ENCODE measurements around the gene UBTD1.
A peak's percentile ranks its signal among the peaks of the same experiment; 100 is the strongest.

UBTD1 gene

GRCh38 chr10:97542169-97543024 lies 43.7 kb downstream of the UBTD1 start:
- CTCF ChIA-PET, result interaction anchor here (0.7 to 2.2 kb wide), 4 partner anchors 12 to 78 kb away, joined by 3 to 7 read pairs (median 4); no protein-coding TSS in a partner anchor
- peak overlapping the region; percentile 98 for H3K27ac ChIP-seq
- POLR2A ChIA-PET (ENCODE audit: low non-redundant PET), result interaction anchor here (0.5 to 0.6 kb wide), 4 partner anchors 10 to 194 kb away, joined by 3 to 4 read pairs (median 3); partner anchors contain the start of gene ZFYVE27
- DNase-seq (ENCODE audit: low spot score), result peak; percentile 94
- no peak for TF ChIP-seq CTCF (conservative IDR thresholded peaks at IDR 0.05; ENCODE audit: low read depth)

GRCh38 chr10:97543025-97543546 lies 44.4 kb downstream of the UBTD1 start:
- H3K27ac ChIP-seq, result peak overlapping the region; percentile 98
- ChIA-PET POLR2A (ENCODE audit: low non-redundant PET) (interaction anchor here (0.6 kb wide), 1 partner anchor 41 kb away, joined by 3 read pairs; no protein-coding TSS in a partner anchor), CTCF (interaction anchor here (2.2 kb wide), 1 partner anchor 11 kb away, joined by 7 read pairs; no protein-coding TSS in a partner anchor)
- no peak for TF ChIP-seq CTCF (conservative IDR thresholded peaks at IDR 0.05; ENCODE audit: low read depth)
- DNase-seq (ENCODE audit: low spot score), result peak; percentile 98

GRCh38 chr10:97546456-97547270 lies 47.9 kb downstream of the UBTD1 start:
- POLR2A ChIA-PET (ENCODE audit: low non-redundant PET), result no interaction called here
- CTCF ChIA-PET, result interaction anchor here (0.6 to 0.7 kb wide), 3 partner anchors 11 to 197 kb away, joined by 3 to 4 read pairs (median 3); no protein-coding TSS in a partner anchor

GRCh38 chr10:97547271-97547600 lies 48.5 kb downstream of the UBTD1 start:
- H3K27ac ChIP-seq, result peak overlapping the region; percentile 26
- CTCF ChIA-PET, result interaction anchor here (0.7 kb wide), 2 partner anchors 12 to 184 kb away, joined by 3 read pairs; no protein-coding TSS in a partner anchor
- no peak for TF ChIP-seq CTCF (conservative IDR thresholded peaks at IDR 0.05; ENCODE audit: low read depth)
- POLR2A ChIA-PET (ENCODE audit: low non-redundant PET), result no interaction called here
- no peak for DNase-seq (ENCODE audit: low spot score)

More at GRCh38 chr10:97546456-97547270, 47.9 kb downstream of the UBTD1 start:
- peak overlapping the region; percentile 26 for H3K27ac ChIP-seq
- TF ChIP-seq CTCF (conservative IDR thresholded peaks at IDR 0.05; ENCODE audit: low read depth), result no peak
- no peak for DNase-seq (ENCODE audit: low spot score)

GRCh38 chr10:97547962-97548361 lies 49.2 kb downstream of the UBTD1 start:
- no peak for DNase-seq (ENCODE audit: low spot score)
- peak overlapping the region; percentile 88; the same call in 1 of the 2 replicates for H3K27ac ChIP-seq
- TF ChIP-seq CTCF (conservative IDR thresholded peaks at IDR 0.05; ENCODE audit: low read depth), result no peak
- ChIA-PET CTCF (interaction anchor here (0.7 kb wide), 1 partner anchor 183 kb away, joined by 3 read pairs; no protein-coding TSS in a partner anchor), POLR2A (ENCODE audit: low non-redundant PET) (no interaction called here)
